Pancreas (tissue), 10 donors: ENCODE data around the gene ZEB1. TPM values are rescaled to one million over a fixed set of nuclear protein-coding genes. Genes with fewer than 3 reads are reported as not detected.

Experiments used
- ATAC-seq, 4 donors: fragments of 200-7000 bp; cut with Tn5 transposase; one replicate each; pipeline versions ENCODE4 v1.8.0 to v1.9.1; 2020; ENCODE audit warnings: mild to moderate bottlenecking in 4 of 4, moderate library complexity in 4 of 4
- DNase-seq, 6 donors: peaks; one replicate each; pipeline ENCODE4 v3.0.0-alpha.2; 2020
- FAIRE-seq: peaks from 2 replicates; lab custom pipeline; 2012; peaks lifted over from hg19 to GRCh38; lab: Jason Lieb, UNC
- H3K27ac ChIP-seq, 4 donors: fragments of 200-600 bp; sonication (generic); 1 replicate in 3 of 4; 2 replicates in 1 of 4; pipeline versions ENCODE4 v1.5.0 to v1.8.0; 2020
- H3K27me3 ChIP-seq, 4 donors: fragments of 200-600 bp; one replicate each; pipeline ENCODE4 v1.8.0; 2021
- H3K36me3 ChIP-seq, 3 donors: fragments of 200-600 bp; sonication (generic) in 1 of 3; one replicate each; pipeline versions ENCODE4 v1.5.0 to v1.8.0; 2020 to 2021
- H3K4me1 ChIP-seq, 3 donors: fragments of 200-600 bp; one replicate each; pipeline ENCODE4 v1.8.0; 2021
- H3K4me3 ChIP-seq, 4 donors: fragments of 200-600 bp; sonication (generic) in 2 of 4; one replicate each; pipeline versions ENCODE4 v1.5.0 to v1.8.0; 2020 to 2021
- H3K9me3 ChIP-seq, 4 donors: fragments of 200-600 bp; one replicate each; pipeline ENCODE4 v1.8.0; 2021
- WGBS, 2 donors: extraction: QIAGEN DNeasy Blood & Tissue Kit; methylation state at CpG; one replicate each; pipeline ENCODE4 v1.1.7; 2013; 5-methylcytosine and 5-hydroxymethylcytosine counted together
- intact Hi-C, 3 donors: fragments of 100-400 bp; cut with DNase I; formaldehyde crosslinking; loops; one replicate each; pipeline versions ENCODE4 v1.11.1 to v1.14.2; 2022
- polyA plus RNA-seq, 2 donors: library from polyadenylated mRNA; stranded (reverse); fragments of 200-250 nt; gene quantifications; one replicate each; pipeline ENCODE4 v1.2.3, GENCODE V29; 2013
- total RNA-seq, 6 donors: library from RNA; stranded (reverse); fragmentation: NEBNext Ultra II Directional in 4 of 6; extraction: Animal tissue kit (Norgen Biotek cat#: 25700) in 4 of 6; gene quantifications; one replicate each; pipeline versions ENCODE4 v1.2.1 to v1.2.4, GENCODE V29; 2021 to 2023
- TF ChIP-seq, protein P1 (sequence below), 4 donors: fragments of 200-600 bp; sonication (generic) in 3 of 4; IDR thresholded peaks; one replicate each; pipeline versions ENCODE4 v1.5.0 to v1.8.0; 2021; ENCODE audit warnings: antibody characterized with exemption in 4 of 4
- donor health status: healthy with polysubstance abuse.
- donor health status: DM: no; HTN: no; CAD: no; lungs with moderate emphysema.
- donor health status: DM: no; HTN: no; CAD: no.
- donor health status: control.
- donor health status: control.
- donor health status: Bipolar disorder and iron deficiency.
- donor health status: DM: yes; HTN: yes; CAD: no.
- donor health status: DM: no; HTN: no; CAD: no.
- donor health status: DM: no; HTN: no; CAD: no.
- donor health status: DM: yes; HTN: yes; CAD: no.

ZEB1 gene
- total and polyA plus RNA-seq, 8 donors, result 3.2 to 21.6 (median 5.0) TPM

DNA sequence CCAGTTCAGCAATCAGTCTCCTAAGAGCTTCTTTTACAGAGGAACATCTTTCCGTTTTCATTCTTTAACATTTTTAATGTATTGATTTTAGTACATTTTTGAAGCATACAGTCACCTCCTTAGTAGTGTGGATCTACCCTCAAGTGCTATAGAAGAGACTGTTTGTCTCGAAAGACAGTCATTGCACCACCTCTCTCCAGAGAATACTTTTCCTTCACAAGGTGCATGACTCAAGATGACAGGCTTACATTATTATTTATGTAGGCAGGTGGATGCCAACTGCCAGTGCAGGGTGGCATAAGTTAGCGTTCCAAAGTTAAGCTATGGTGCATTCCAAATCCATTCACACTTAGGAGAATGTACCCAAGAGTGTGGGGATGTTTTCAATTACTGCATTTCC, 71.8 kb downstream of the ZEB1 start:
- TF ChIP-seq, protein P1, sequence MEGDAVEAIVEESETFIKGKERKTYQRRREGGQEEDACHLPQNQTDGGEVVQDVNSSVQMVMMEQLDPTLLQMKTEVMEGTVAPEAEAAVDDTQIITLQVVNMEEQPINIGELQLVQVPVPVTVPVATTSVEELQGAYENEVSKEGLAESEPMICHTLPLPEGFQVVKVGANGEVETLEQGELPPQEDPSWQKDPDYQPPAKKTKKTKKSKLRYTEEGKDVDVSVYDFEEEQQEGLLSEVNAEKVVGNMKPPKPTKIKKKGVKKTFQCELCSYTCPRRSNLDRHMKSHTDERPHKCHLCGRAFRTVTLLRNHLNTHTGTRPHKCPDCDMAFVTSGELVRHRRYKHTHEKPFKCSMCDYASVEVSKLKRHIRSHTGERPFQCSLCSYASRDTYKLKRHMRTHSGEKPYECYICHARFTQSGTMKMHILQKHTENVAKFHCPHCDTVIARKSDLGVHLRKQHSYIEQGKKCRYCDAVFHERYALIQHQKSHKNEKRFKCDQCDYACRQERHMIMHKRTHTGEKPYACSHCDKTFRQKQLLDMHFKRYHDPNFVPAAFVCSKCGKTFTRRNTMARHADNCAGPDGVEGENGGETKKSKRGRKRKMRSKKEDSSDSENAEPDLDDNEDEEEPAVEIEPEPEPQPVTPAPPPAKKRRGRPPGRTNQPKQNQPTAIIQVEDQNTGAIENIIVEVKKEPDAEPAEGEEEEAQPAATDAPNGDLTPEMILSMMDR (IDR thresholded peaks at IDR 0.05), result no peak
- Histone ChIP-seq H3K27me3 (no peaks in the 10 kb centered on the region), H3K4me3 (no peak overlapping the region), H3K36me3 (no peaks in the 10 kb centered on the region), H3K4me1 (no peaks in the 10 kb centered on the region), H3K9me3 (no peaks in the 10 kb centered on the region), H3K27ac (no peak overlapping the region)
- ATAC-seq, result no peak
- FAIRE-seq, result no peak
- WGBS, 2 donors, result 69 to 85% methylated on average over 3 of the region's 3 CpGs
- intact Hi-C loops, result no loop called here
- no peak for DNase-seq

DNA sequence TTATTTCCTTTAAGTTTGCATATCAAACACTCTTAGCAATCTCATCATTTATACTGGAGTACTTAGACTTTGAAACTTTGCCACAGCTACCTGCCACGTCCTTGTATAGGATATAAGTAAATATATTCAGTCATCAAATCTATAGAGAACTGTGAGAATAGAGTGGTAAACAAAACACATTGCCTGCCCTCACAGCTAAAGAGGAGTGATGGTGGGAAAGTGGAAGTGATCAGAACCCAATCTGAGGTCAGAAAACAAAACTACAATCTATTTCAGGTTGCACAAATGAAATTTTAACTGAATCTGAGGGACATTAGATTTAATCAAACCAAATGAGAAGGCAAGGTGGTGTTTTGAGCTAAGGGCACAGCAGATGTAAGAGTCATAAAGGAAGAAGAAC, 74.8 kb downstream of the ZEB1 start:
- Histone ChIP-seq H3K27me3 (no peaks in the 10 kb centered on the region), H3K27ac (no peak overlapping the region), H3K4me3 (no peak overlapping the region), H3K36me3 (no peaks in the 10 kb centered on the region), H3K4me1 (no peaks in the 10 kb centered on the region), H3K9me3 (no peaks in the 10 kb centered on the region)
- no peak for FAIRE-seq
- no peak for DNase-seq
- TF ChIP-seq, protein P1 (IDR thresholded peaks at IDR 0.05), result no peak
- ATAC-seq, result no peak
- intact Hi-C loops, result no loop called here
- 32 to 41% methylated on average over 1 of the region's 1 CpG for WGBS, 2 donors

DNA sequence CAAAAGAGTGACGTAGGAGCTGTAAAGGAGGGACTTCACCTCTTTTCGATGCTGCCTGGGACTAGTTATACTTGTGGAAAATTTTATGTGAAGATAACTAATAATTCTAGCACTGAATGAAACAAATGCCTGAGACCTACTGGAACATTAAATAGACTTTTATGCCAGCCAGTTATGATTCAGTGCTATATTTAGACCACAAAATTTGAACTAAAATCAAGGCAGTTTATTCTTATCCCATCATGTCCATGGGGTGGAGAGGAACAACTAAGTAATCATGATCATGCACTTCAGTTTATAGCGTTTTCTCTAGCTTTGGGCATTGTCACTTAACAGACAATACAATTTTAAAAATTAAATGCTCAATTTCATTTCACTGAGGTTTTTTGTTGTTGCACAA, 76.7 kb downstream of the ZEB1 start:
- Histone ChIP-seq H3K27ac (no peak overlapping the region), H3K9me3 (no peaks in the 10 kb centered on the region), H3K27me3 (no peaks in the 10 kb centered on the region), H3K36me3 (no peaks in the 10 kb centered on the region), H3K4me1 (no peaks in the 10 kb centered on the region), H3K4me3 (no peak overlapping the region)
- FAIRE-seq (no peak), ATAC-seq (no peak), DNase-seq (no peak)
- WGBS, 2 donors, result 55 to 63% methylated on average over 3 of the region's 3 CpGs
- TF ChIP-seq, protein P1 (IDR thresholded peaks at IDR 0.05), result no peak
- intact Hi-C loops, result no loop called here

DNA sequence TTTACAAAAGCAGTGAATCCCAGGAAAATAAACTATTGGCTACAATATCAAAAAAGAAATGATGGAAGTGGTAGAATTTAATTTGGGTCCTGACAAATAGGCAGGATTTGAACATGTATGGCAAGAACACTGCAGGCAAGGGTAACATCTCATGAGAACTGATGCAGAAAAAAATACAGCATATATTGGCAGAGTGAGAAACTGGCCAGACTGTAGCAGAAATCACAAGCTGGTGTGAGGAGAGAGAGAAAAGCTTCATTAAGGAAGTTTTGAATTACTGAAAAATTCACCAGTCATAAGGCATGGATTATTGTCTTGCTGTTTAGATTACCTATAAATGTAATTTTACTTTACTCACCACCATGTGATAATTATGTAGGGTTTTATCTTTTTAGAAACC, 77.4 kb downstream of the ZEB1 start:
- TF ChIP-seq, protein P1 (IDR thresholded peaks at IDR 0.05), result no peak
- FAIRE-seq (no peak), DNase-seq (no peak), ATAC-seq (no peak)
- Histone ChIP-seq H3K4me3 (no peak overlapping the region), H3K27me3 (no peaks in the 10 kb centered on the region), H3K27ac (no peak overlapping the region), H3K36me3 (no peaks in the 10 kb centered on the region), H3K9me3 (no peaks in the 10 kb centered on the region), H3K4me1 (peaks cover 0 to 3% (median 0%) of the 10 kb centered on the region in 3 donors)
- intact Hi-C loops, result no loop called here

DNA sequence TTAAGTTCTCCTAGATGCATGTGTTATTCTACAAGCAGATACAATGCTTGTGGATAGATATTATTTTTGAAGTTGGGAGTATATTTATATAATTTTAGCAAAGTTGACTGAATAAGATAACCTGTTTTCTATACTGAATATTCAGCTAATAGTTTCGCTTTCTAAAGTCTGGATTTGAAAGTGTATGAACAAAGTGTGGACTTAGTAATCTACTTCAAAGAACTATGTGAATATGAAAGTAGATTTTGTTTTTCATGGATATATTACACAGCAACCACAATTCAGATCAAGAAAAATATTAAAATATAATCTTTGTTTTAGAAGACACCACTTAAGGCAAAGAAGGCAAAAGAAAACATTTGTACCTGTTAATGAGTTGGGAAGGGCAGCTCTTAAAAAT, 78.8 kb downstream of the ZEB1 start:
- no peaks in the 10 kb centered on the region for H3K9me3 ChIP-seq
- H3K27me3 ChIP-seq, result no peaks in the 10 kb centered on the region
- H3K4me1 ChIP-seq, result peaks cover 0 to 10% (median 0%) of the 10 kb centered on the region in 3 donors
- intact Hi-C loops, result no loop called here
- DNase-seq, result no peak
- H3K27ac ChIP-seq, result no peak overlapping the region
- FAIRE-seq, result no peak
- TF ChIP-seq, protein P1 (IDR thresholded peaks at IDR 0.05), result no peak
- no peaks in the 10 kb centered on the region for H3K36me3 ChIP-seq
- no peak overlapping the region for H3K4me3 ChIP-seq
- ATAC-seq, result no peak
- 97 to 98% methylated on average over 1 of the region's 1 CpG for WGBS, 2 donors
